Measurements from ENCODE around the gene NRXN2.

Gene NRXN2

GRCh38 chr11:64723117-64723906 is at the start of gene NRXN2:
Gene NRXN2 (minus strand): TSS chr11:64723197. CDS start chr11:64713699, 9,498 bp downstream.
- DNase-seq (ENCODE audit: low read depth): peak; percentile 64

GRCh38 chr11:64772303-64773018 is 49.5 kb upstream of the NRXN2 start:
- DNase-seq (ENCODE audit: low read depth): no peak

GRCh38 chr11:64771861-64772260 is 48.9 kb upstream of the NRXN2 start:
- no peak for DNase-seq (ENCODE audit: low read depth)

- no peak for DNase-seq (ENCODE audit: low read depth)
Observed at GRCh38 chr11:64770120-64770519, 47.1 kb upstream of the NRXN2 start.

GRCh38 chr11:64769283-64769682 is 46.3 kb upstream of the NRXN2 start:
- no peak for DNase-seq (ENCODE audit: low read depth)

GRCh38 chr11:64768300-64768694 is 45.3 kb upstream of the NRXN2 start:
- no peak for DNase-seq (ENCODE audit: low read depth)

GRCh38 chr11:64767344-64768299 is 44.6 kb upstream of the NRXN2 start:
- DNase-seq (ENCODE audit: low read depth): peak; percentile 78

GRCh38 chr11:64766881-64767280 is 43.9 kb upstream of the NRXN2 start:
- DNase-seq (ENCODE audit: low read depth): no peak

- no peak for DNase-seq (ENCODE audit: low read depth)
Observed at GRCh38 chr11:64765851-64766665, 43.1 kb upstream of the NRXN2 start.

- DNase-seq (ENCODE audit: low read depth): no peak
Observed at GRCh38 chr11:64765291-64765850, 42.4 kb upstream of the NRXN2 start.

- no peak for DNase-seq (ENCODE audit: low read depth)
Observed at GRCh38 chr11:64764753-64765152, 41.8 kb upstream of the NRXN2 start.

- DNase-seq (ENCODE audit: low read depth): no peak
Observed at GRCh38 chr11:64764040-64764611, 41.1 kb upstream of the NRXN2 start.

GRCh38 chr11:64763526-64764039 is 40.6 kb upstream of the NRXN2 start:
- no peak for DNase-seq (ENCODE audit: low read depth)

- DNase-seq (ENCODE audit: low read depth): no peak
Observed at GRCh38 chr11:64762674-64763525, 39.9 kb upstream of the NRXN2 start.

- DNase-seq (ENCODE audit: low read depth): no peak
Observed at GRCh38 chr11:64762277-64762673, 39.3 kb upstream of the NRXN2 start.

- DNase-seq (ENCODE audit: low read depth): no peak
Observed at GRCh38 chr11:64760759-64761420, 37.9 kb upstream of the NRXN2 start.

GRCh38 chr11:64759722-64760719 is 37.0 kb upstream of the NRXN2 start, which contains the start of gene PYGM:
Gene PYGM (minus strand): TSS chr11:64759974. CDS start chr11:64759898, 76 bp downstream.
- no peak for DNase-seq (ENCODE audit: low read depth)

All from stimulated activated CD8-positive, alpha-beta memory T cell treated with anti-CD3 and anti-CD28 coated beads, Interleukin-7, amount 100 ng/mL, for 24 hours (primary cell).